DND-41 (cell line): ENCODE measurements around the gene LARP1B.

Source experiments
- EZH2 ChIP-seq: IDR thresholded peaks from 3 replicates; pipeline ENCODE4 v1.6.1; 2012; ENCODE audit warnings: borderline replicate concordance, low read depth, mild to moderate bottlenecking, moderate library complexity, low read length, inconsistent platforms; ENCODE audit not compliant: severe bottlenecking
- TF ChIP-seq, protein P1 (sequence below): IDR thresholded peaks from 2 replicates; pipeline ENCODE4 v1.5.1; 2012; ENCODE audit warnings: borderline replicate concordance, low read length, moderate library complexity, mild to moderate bottlenecking; ENCODE audit not compliant: poor library complexity, severe bottlenecking; ENCODE audit errors: extremely low read depth

DNA sequence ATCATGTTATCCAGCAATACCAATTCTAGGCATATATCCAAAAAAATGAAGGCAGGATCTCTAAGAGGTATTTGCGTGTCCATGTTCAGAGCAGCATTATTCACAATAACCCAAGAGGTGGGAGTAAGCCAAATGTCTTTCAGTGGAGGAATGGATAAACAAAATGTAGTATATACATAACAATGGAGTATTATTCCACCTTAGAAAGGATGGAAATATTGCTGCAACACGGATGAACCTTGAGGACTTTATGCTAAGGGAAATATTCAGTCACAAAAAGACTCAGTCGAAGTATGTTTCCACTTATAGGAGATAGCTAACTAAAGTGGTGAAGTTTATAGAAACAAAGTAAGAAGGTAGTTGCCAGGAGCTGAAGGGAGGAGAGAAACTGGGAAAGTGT, 74.3 kb downstream of the LARP1B start:
- TF ChIP-seq, protein P1, sequence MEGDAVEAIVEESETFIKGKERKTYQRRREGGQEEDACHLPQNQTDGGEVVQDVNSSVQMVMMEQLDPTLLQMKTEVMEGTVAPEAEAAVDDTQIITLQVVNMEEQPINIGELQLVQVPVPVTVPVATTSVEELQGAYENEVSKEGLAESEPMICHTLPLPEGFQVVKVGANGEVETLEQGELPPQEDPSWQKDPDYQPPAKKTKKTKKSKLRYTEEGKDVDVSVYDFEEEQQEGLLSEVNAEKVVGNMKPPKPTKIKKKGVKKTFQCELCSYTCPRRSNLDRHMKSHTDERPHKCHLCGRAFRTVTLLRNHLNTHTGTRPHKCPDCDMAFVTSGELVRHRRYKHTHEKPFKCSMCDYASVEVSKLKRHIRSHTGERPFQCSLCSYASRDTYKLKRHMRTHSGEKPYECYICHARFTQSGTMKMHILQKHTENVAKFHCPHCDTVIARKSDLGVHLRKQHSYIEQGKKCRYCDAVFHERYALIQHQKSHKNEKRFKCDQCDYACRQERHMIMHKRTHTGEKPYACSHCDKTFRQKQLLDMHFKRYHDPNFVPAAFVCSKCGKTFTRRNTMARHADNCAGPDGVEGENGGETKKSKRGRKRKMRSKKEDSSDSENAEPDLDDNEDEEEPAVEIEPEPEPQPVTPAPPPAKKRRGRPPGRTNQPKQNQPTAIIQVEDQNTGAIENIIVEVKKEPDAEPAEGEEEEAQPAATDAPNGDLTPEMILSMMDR, result no peak
- TF ChIP-seq EZH2, result no peak
